Left lung (tissue), 10 donors: ENCODE results near the gene ATG4B. TPM values are rescaled to one million over a fixed set of nuclear protein-coding genes. Genes with fewer than 3 reads are reported as not detected.
A peak's percentile ranks its signal among the peaks of the same experiment; 100 is the strongest.

Experiments
- ATAC-seq: fragments of 200-7000 bp; cut with Tn5 transposase; one replicate; pipeline ENCODE4 v1.9.1; 2020; ENCODE audit warnings: moderate library complexity
- DNase-seq, 4 donors: peaks; one replicate each; pipeline ENCODE4 v3.0.0-alpha.2; 2013 to 2020
- H3K27ac ChIP-seq, 2 donors: fragments of 200-600 bp; sonication (generic) in 1 of 2; one replicate each; pipeline versions ENCODE4 v1.5.0 to v1.8.0; 2020 to 2021
- H3K27me3 ChIP-seq, 2 donors: fragments of 200-600 bp; sonication (generic) in 1 of 2; one replicate each; pipeline versions ENCODE4 v1.5.0 to v1.8.0; 2020 to 2021
- H3K36me3 ChIP-seq, 2 donors: fragments of 200-600 bp; sonication (generic) in 1 of 2; one replicate each; pipeline versions ENCODE4 v1.5.0 to v1.8.0; 2020 to 2021
- H3K4me1 ChIP-seq, 2 donors: fragments of 200-600 bp; one replicate each; pipeline ENCODE4 v1.8.0; 2021
- H3K4me3 ChIP-seq, 2 donors: fragments of 200-600 bp; sonication (generic) in 1 of 2; one replicate each; pipeline versions ENCODE4 v1.5.0 to v1.8.0; 2020 to 2021; ENCODE audit warnings: mild to moderate bottlenecking in 1 of 2
- H3K9me3 ChIP-seq, 2 donors: fragments of 200-600 bp; sonication (generic) in 1 of 2; one replicate each; pipeline versions ENCODE4 v1.5.0 to v1.8.0; 2020 to 2021
- CTCF ChIP-seq, 2 donors: fragments of 200-600 bp; sonication (generic) in 1 of 2; IDR thresholded peaks; one replicate each; pipeline versions ENCODE4 v1.5.0 to v1.8.0; 2021; ENCODE audit warnings: antibody characterized with exemption in 2 of 2
- intact Hi-C, 2 donors: fragments of 100-400 bp; cut with DNase I; formaldehyde crosslinking; loops; one replicate each; pipeline versions ENCODE4 v1.11.2 to v1.14.2; 2022
- polyA plus RNA-seq, 6 donors: library from polyadenylated mRNA; unstranded; fragments of 120-200 nt; gene quantifications; one replicate each; pipeline ENCODE4 v1.2.1, GENCODE V29; 2013; ENCODE audit not compliant: insufficient read length in 6 of 6
- total RNA-seq, 2 donors: library from RNA; stranded (reverse); fragmentation: NEBNext Ultra II Directional; extraction: Animal tissue kit (Norgen Biotek cat#: 25700); gene quantifications; one replicate each; pipeline ENCODE4 v1.2.1, GENCODE V29; 2021
- donor health status: DM: no; HTN: yes; CAD: no.
- donor health status: DM: no; HTN: no; CAD: no.

The ATG4B gene
- total and polyA plus RNA-seq, 8 donors = 60.5 to 98.3 (median 79.3) TPM

GRCh38 chr2:241632478-241633325 is 4.8 kb upstream of the ATG4B start:
- ATAC-seq (no peak), DNase-seq (no peak)
- intact Hi-C loops = no loop called here
- Histone ChIP-seq H3K27ac (no peak overlapping the region), H3K36me3 (peaks cover 0 to 42% of the 10 kb centered on the region in 2 donors), H3K4me3 (no peak overlapping the region), H3K27me3 (no peaks in the 10 kb centered on the region), H3K4me1 (peaks cover 15% of the 10 kb centered on the region in 2 donors), H3K9me3 (no peaks in the 10 kb centered on the region)
- TF ChIP-seq CTCF (IDR thresholded peaks at IDR 0.05) = no peak

GRCh38 chr2:241633561-241633960 is 3.9 kb upstream of the ATG4B start:
- H3K27ac ChIP-seq = no peak overlapping the region
- peaks cover 20 to 21% of the 10 kb centered on the region in 2 donors for H3K4me1 ChIP-seq
- intact Hi-C loops = no loop called here
- TF ChIP-seq CTCF (IDR thresholded peaks at IDR 0.05) = no peak
- H3K9me3 ChIP-seq = no peaks in the 10 kb centered on the region
- H3K4me3 ChIP-seq = no peak overlapping the region
- no peak for ATAC-seq
- H3K36me3 ChIP-seq = peaks cover 0 to 42% of the 10 kb centered on the region in 2 donors
- DNase-seq = peak in 1 of 4 donors; percentile 67
- no peaks in the 10 kb centered on the region for H3K27me3 ChIP-seq

GRCh38 chr2:241635756-241636155 is 1.7 kb upstream of the ATG4B start:
- intact Hi-C loops = no loop called here
- Histone ChIP-seq H3K9me3 (no peaks in the 10 kb centered on the region), H3K4me3 (peak overlapping the region; percentile 71 to 85), H3K27ac (peak overlapping the region in 1 of 2 donors; percentile 99), H3K4me1 (peaks cover 20 to 43% of the 10 kb centered on the region in 2 donors), H3K27me3 (no peaks in the 10 kb centered on the region), H3K36me3 (peaks cover 0 to 34% of the 10 kb centered on the region in 2 donors)
- no peak for DNase-seq
- no peak for ATAC-seq
- no peak for TF ChIP-seq CTCF (IDR thresholded peaks at IDR 0.05)

- intact Hi-C loops = no loop called here
- Histone ChIP-seq H3K27me3 (no peaks in the 10 kb centered on the region), H3K4me1 (peaks cover 20 to 45% of the 10 kb centered on the region in 2 donors), H3K36me3 (peaks cover 0 to 29% of the 10 kb centered on the region in 2 donors), H3K9me3 (no peaks in the 10 kb centered on the region), H3K27ac (peak overlapping the region; percentile 98 to 99), H3K4me3 (peak overlapping the region; percentile 71 to 85)
- ATAC-seq (peak; percentile 41), DNase-seq (peak in 3 of 4 donors; percentile 30 to 86 (median 40))
- TF ChIP-seq CTCF (IDR thresholded peaks at IDR 0.05) = no peak
Measured at GRCh38 chr2:241636182-241637017, 1.1 kb upstream of the ATG4B start.
